Measurements from ENCODE around the gene CDK2AP2. TPM values are rescaled to one million over a fixed set of nuclear protein-coding genes. Genes with fewer than 3 reads are reported as not detected.

The CDK2AP2 gene
- total and polyA plus RNA-seq, 9 of the 15 experiments (the other 6 are each of a cell fraction or from before 2014, with no cell fraction given), result 4.4 to 47.4 (median 21.7) TPM

DNA sequence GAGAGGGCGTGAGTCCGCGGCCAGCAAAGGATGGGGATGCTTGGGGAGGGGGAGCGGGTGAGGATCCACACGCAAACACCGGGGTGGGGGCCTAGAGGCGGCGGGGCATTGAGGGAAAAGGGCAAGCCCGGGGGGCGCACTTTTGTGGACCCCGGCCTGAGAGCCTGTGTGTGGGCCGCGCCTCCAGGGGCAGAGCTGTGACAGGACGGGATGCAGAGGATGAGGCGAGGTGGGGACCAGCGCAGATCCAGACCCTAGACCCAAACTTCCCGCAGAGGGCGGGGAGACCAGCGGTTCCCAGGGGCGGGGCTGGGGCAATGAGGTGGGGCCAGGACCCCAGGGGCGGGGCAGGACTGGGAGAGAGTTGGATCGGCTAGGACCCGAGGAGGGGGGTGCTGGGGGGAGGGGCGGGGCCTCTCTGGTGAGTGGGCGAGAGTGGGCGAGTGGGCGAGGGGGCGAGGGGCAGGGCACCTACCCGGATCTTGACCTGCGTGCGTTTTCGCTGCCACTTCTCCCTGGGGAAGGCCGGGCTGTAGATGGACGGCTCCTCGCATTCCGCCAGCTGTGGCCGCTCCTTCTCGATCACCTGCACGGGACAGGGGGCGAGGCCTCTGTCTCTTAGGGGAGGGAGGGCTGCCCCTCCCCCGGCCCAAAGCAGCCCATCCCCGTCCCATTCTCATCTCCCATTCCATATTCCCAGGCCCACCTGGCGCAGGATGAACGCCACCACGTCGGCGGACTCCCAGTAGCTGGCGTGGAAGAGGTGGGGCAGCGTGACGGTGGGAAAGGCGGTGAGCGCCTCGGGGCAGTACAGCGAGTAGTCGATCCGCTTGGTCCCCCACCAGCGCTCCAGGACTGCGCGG, 13.4 kb downstream of the CDK2AP2 start:
- FAIRE-seq, result no peak
- no peaks in the 10 kb centered on the region for H4K20me1 ChIP-seq (replicated peaks; ENCODE audit: control insufficient read depth, insufficient read depth, low read length)
- no peaks in the 10 kb centered on the region for H3K9me1 ChIP-seq (ENCODE audit: control insufficient read depth, insufficient read depth, low read length)
- POLR2A ChIA-PET, result interaction anchor here (0.6 kb wide), 1 partner anchor 66 kb away, joined by 3 read pairs; no protein-coding TSS in a partner anchor
- H3K4me3 ChIP-seq, result no peak overlapping the region
- H3K4me1 ChIP-seq (replicated peaks in 1 of 2; ENCODE audit: control insufficient read depth in 2 of 2, insufficient read depth in 2 of 2, low read length in 2 of 2), result peaks cover 0 to 72% of the 10 kb centered on the region in 2 experiments; a peak in 2 of 5 replicates
- in situ Hi-C loops (cut with MboI) (no loop called here), intact Hi-C loops (cut with micrococcal nuclease) (no loop called here)
- H3K9me3 ChIP-seq (replicated peaks; ENCODE audit: control insufficient read depth, insufficient read depth, low read depth, low read length), result no peaks in the 10 kb centered on the region
- H3K4me2 ChIP-seq (ENCODE audit: insufficient read depth, low read length), result no peak overlapping the region
- CTCF ChIA-PET (ENCODE audit: low intra/inter-chr PET ratio), result no interaction called here
- TF ChIP-seq IRF2 (CRISPR knock-in tag; IDR thresholded peaks at IDR 0.05) (no peak), SP1 (CRISPR knock-in tag; IDR thresholded peaks at IDR 0.05) (no peak), BRD4 (IDR thresholded peaks at IDR 0.05) (no peak), PCBP1 (IDR thresholded peaks at IDR 0.05; ENCODE audit: low read depth, low read length, poor library complexity, severe bottlenecking) (peak; percentile 55), PHF21A (IDR thresholded peaks at IDR 0.05; ENCODE audit: borderline replicate concordance, low read depth) (no peak), POLR2G (IDR thresholded peaks at IDR 0.05; ENCODE audit: low read depth, low read length) (peak; percentile 30), ZSCAN32 (CRISPR knock-in tag; IDR thresholded peaks at IDR 0.05) (no peak), HMG20A (CRISPR knock-in tag; conservative IDR thresholded peaks at IDR 0.05) (no peak), LARP7 (IDR thresholded peaks at IDR 0.05) (no peak), MTA3 (IDR thresholded peaks at IDR 0.05; ENCODE audit: borderline replicate concordance) (no peak), ZNF830 (CRISPR knock-in tag; IDR thresholded peaks at IDR 0.05) (no peak)
- no peaks in the 10 kb centered on the region for H3K27me3 ChIP-seq (ENCODE audit: control insufficient read depth in 2 of 2, insufficient read depth in 2 of 2, low read length in 2 of 2)
- no peak overlapping the region for H2AFZ ChIP-seq (ENCODE audit: low read depth, low read length)
- no peak overlapping the region; a peak in 1 of 4 replicates for H3K9ac ChIP-seq (ENCODE audit: insufficient read depth in 1 of 2, low read depth in 2 of 2, low read length in 2 of 2)
- BruUV-seq (replicated peaks), result no TSS peak
- 98% methylated on average over 25 of the region's 59 CpGs for WGBS (ENCODE audit: insufficient coverage, low coverage, missing lambda C conversion rate)
- ATAC-seq, result no peak
- H3K36me3 ChIP-seq (ENCODE audit: control insufficient read depth, insufficient read depth, low read length), result peaks cover 92% of the 10 kb centered on the region; the same call in 2 of the 3 replicates
- DNase-seq (ENCODE audit: extremely low read depth in 1 of 4, low spot score in 3 of 4), result peak in 1 of 4 experiments; percentile 42
- H3K79me2 ChIP-seq (ENCODE audit: control insufficient read depth, insufficient read depth, low read length), result no peaks in the 10 kb centered on the region
- no peak overlapping the region for H3K27ac ChIP-seq (ENCODE audit: extremely low read depth, low read depth, low read length)
